Astrocyte of the cerebellum (primary cell): ENCODE data around the gene TLE3.

Experiments
- DNase-seq: peaks from one replicate; pipeline ENCODE4 v3.0.0-alpha.2; 2011; ENCODE audit warnings: low read depth
- H3K4me3 ChIP-seq: 2 replicates; pipeline ENCODE4 v1.5.1; 2011; ENCODE audit warnings: mild to moderate bottlenecking, low read depth, low read length, moderate library complexity
- in situ Hi-C: cut with HindIII; loops from 2 replicates; pipeline ENCODE4 v1.10.0; 2017; ENCODE audit warnings: low sequenced_read_pairs
- TF ChIP-seq, protein P1 (sequence below): IDR thresholded peaks from 2 replicates; pipeline ENCODE4 v1.5.1; 2012; ENCODE audit warnings: low read length, low read depth, moderate library complexity, mild to moderate bottlenecking; ENCODE audit errors: missing control alignments

The TLE3 gene

DNA sequence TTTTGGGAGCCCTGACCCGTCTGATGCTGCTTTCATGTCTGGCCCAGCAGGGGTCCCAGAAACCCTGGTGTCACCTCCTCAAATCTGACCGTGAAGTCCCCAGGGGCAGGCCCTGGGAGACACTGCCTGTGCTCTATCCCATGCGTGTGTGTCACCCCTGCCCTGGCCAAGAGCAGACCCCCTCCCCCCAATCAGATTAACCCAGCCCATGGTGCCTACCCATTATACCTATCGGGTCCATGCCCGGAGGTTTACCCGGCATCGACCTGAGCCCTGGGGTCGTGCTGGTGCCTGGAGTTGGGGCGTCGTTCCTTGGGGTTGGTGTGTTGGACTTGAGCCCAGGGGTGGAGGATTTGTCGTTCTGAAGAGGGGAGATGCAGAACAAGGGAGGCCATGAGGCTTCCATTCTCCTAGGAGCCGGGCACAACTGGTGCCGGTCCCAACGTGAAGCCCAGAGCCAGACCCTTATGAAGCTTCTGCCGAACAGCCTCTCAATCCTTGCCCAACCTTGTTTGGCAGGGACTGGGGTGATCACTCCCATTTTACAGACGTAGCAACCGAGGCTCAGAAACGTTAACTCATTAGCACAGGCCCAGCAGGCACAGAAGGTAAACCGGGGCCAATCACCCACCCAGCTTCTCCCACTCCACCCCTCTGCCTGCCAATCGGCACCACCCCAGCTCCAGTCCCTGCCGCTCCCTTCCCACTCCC, 39.6 kb downstream of the TLE3 start:
- no peak for DNase-seq
- in situ Hi-C loops = loop anchor here (5.0 kb wide), 1 partner anchor 51 kb away; no protein-coding TSS in a partner anchor
- no peak overlapping the region for H3K4me3 ChIP-seq
- TF ChIP-seq, protein P1, sequence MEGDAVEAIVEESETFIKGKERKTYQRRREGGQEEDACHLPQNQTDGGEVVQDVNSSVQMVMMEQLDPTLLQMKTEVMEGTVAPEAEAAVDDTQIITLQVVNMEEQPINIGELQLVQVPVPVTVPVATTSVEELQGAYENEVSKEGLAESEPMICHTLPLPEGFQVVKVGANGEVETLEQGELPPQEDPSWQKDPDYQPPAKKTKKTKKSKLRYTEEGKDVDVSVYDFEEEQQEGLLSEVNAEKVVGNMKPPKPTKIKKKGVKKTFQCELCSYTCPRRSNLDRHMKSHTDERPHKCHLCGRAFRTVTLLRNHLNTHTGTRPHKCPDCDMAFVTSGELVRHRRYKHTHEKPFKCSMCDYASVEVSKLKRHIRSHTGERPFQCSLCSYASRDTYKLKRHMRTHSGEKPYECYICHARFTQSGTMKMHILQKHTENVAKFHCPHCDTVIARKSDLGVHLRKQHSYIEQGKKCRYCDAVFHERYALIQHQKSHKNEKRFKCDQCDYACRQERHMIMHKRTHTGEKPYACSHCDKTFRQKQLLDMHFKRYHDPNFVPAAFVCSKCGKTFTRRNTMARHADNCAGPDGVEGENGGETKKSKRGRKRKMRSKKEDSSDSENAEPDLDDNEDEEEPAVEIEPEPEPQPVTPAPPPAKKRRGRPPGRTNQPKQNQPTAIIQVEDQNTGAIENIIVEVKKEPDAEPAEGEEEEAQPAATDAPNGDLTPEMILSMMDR = no peak

DNA sequence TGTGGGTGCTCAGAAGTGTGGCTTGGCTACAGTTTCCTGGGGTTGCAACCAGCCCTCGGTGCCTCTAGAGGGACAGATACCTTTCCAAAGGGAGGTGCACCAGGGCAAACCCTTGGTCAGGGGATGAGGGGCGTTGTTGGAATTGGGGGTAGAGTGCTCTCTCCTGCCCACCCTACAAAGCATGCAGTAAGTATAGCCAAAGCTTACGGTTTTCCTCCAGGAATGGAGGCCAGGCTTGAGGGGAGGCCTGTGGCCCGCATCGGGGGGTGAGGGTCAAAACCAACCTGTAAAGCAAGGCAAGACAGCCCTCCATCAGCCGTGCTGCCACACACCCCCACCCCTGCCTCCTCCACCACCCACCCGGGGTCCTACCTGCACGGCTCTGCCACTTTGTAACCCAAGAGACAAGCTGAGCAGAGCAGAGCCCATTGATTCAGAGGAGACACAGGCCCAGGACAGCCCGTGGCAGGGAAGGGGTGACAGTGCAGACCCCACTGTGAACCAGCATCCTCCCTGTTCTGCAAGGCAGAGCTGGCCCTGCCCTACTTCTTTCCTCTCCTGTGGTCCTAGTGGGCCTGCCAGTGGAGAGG, 41.5 kb downstream of the TLE3 start:
- H3K4me3 ChIP-seq = no peak overlapping the region
- no peak for DNase-seq
- in situ Hi-C loops = loop anchor here (5.0 kb wide), 1 partner anchor 49 kb away; no protein-coding TSS in a partner anchor
- TF ChIP-seq, protein P1 = no peak

- TF ChIP-seq, protein P1 = no peak
- no peak for DNase-seq
- in situ Hi-C loops = loop anchor here (5.0 kb wide), 1 partner anchor 48 kb away; no protein-coding TSS in a partner anchor
- no peak overlapping the region for H3K4me3 ChIP-seq
Observed at GRCh38 chr15:70055601-70056051, 42.1 kb downstream of the TLE3 start.

GRCh38 chr15:70054884-70055387, 42.8 kb downstream of the TLE3 start:
- TF ChIP-seq, protein P1 = no peak
- in situ Hi-C loops = loop anchor here (5.0 kb wide), 1 partner anchor 48 kb away; no protein-coding TSS in a partner anchor

DNA sequence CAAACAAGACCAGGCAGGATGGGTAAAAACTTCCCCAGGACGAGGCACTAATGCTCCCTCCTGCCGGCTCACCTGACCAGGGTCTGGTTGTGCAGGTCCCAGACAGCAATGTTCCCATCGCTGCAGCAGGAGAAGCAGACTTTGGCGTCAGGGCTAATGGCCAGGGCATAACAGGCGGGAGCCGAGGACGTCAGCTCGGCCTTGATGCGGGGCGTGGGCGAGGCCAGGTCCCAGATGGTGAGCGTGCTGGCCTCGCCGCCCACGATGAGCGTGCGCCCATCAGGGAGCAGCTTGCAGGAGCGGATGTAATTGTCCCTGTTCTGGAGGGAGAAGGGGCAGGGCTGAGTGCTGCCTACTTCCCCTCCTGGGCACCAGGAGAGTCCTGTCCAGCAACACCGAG, 43.4 kb downstream of the TLE3 start:
- no peak overlapping the region for H3K4me3 ChIP-seq
- in situ Hi-C loops = no loop called here
- TF ChIP-seq, protein P1 = no peak
- DNase-seq = no peak

More at GRCh38 chr15:70054884-70055387, 42.8 kb downstream of the TLE3 start:
- DNase-seq = no peak
- no peak overlapping the region for H3K4me3 ChIP-seq

GRCh38 chr15:70053716-70054229, 43.9 kb downstream of the TLE3 start:
- H3K4me3 ChIP-seq = no peak overlapping the region
- TF ChIP-seq, protein P1 = no peak

More at GRCh38 chr15:70053716-70054229, 43.9 kb downstream of the TLE3 start:
- DNase-seq = no peak
- in situ Hi-C loops = no loop called here
